HG03175 (cell line): Measurements from ENCODE around the gene HBEGF.

ENCODE experiments used
- ATAC-seq: cut with Tn5 transposase; IDR thresholded peaks from one replicate; pipeline ENCODE4 v1.9.1; 2021; ENCODE audit warnings: mild to moderate bottlenecking, moderate library complexity; ENCODE audit not compliant: unreplicated experiment

The HBEGF gene

GRCh38 chr5:140338336-140338735, 8.1 kb downstream of the HBEGF start:
- no peak for ATAC-seq

- no peak for ATAC-seq
Observed at GRCh38 chr5:140337880-140338279, 8.5 kb downstream of the HBEGF start.

DNA sequence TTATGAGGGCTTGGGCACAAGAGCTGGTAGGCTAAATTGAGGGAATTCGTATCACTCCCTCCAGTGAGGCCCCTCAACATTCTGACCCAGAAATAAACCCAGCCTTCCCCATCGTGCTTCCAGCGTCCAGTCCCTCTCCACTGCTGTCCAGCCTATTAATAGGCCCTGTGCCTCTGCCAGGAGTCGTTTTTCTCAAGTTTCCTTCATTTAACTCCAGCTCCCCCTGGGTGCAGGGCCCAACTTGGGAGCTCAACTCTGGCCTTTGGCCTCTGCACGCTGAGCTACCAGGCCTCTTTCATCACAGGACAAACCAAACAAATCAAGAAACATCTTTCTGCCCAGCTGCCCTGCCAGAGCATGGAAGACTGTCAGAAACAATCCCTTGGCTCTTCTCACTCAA, 10.0 kb downstream of the HBEGF start:
- ATAC-seq = no peak

GRCh38 chr5:140331638-140332037, 14.8 kb downstream of the HBEGF start:
- no peak for ATAC-seq

DNA sequence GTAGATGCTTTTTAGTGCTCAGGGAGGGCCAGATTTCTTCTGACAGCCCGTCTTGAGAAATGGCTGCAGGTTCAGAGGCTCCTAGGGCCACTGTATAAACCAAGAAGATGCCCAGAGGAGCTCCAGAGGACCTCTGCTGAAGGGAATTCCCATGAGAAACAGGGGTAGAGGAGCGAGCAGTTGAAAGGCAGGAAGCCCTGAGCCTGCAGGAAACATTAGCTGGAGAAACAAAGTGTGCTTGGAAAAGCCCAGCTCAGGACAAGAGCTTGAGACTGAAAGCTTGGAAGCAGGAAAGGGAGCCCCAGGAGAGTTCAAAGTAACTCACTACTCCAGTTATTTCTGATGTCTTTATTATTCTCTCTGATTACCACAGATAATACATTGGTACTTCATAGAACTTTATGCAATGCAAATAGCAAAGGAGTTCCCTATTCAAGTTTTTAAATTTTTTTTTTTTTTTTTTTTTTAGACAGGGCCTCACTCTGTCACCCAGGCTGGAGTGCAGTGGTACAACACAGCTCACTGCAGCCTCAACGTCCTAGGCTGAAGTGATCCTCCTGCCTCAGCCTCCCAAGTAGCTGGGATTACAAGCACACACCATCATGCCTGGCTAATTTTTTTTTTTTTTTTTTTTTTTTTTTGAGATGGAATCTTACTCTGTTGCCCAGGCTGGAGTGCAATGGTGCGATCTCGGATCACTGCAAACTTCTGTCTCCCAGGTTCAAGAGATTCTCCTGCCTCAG, 16.5 kb downstream of the HBEGF start:
- no peak for ATAC-seq

GRCh38 chr5:140328036-140328764, 18.2 kb downstream of the HBEGF start:
- ATAC-seq = no peak

- no peak for ATAC-seq
Observed at GRCh38 chr5:140327589-140327988, 18.8 kb downstream of the HBEGF start.

- no peak for ATAC-seq
Observed at GRCh38 chr5:140325486-140325885, 20.9 kb downstream of the HBEGF start.

GRCh38 chr5:140324617-140325241, 21.7 kb downstream of the HBEGF start:
- no peak for ATAC-seq

DNA sequence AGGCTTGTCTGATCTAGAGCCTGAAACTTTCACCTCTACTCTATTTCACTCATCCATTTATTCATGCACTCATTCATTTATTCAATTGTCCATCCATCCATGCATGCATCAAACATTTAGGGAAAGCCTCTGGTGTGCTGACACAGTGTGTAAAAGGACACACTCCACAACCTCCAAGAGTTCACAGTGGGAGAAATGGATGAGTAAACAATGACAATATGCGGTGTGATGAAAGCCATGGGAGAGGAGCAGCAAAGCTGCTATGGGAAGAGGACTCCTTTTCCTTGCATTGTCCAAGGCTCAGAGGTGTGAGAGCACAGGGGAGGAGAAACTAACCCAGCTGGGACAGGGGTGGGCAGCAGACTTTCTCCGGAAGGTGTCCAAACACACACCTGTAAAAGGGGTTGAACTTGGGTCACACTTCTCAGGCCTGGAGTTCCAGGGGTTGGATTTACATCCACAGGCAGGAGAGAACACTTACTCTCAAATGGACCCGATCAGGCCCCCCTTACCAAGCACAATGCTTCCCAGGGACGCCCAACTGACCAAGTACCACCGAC, 22.3 kb downstream of the HBEGF start:
- ATAC-seq = no peak

- no peak for ATAC-seq
Observed at GRCh38 chr5:140322751-140323731, 23.4 kb downstream of the HBEGF start.

GRCh38 chr5:140321796-140322195, 24.6 kb downstream of the HBEGF start:
- peak; percentile 78 for ATAC-seq

DNA sequence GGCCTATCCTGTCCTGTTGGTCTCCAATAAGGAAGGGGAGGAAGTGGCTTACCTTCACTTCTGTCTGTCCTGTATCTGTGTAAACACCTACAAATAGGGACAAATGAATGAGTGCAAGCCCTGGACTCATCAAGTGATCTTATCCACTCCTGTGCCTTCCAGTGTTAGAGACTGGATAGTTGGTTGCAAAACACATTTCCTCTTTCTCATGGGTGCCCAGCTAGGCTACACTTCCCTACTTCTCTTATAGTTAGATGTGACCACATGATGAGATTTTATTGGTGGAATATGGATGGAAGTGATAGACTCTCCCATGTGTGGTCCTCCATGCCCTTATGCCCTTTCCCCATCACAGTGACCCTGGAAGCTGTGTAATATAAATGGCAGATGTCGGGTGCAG, 26.6 kb downstream of the HBEGF start:
- no peak for ATAC-seq

DNA sequence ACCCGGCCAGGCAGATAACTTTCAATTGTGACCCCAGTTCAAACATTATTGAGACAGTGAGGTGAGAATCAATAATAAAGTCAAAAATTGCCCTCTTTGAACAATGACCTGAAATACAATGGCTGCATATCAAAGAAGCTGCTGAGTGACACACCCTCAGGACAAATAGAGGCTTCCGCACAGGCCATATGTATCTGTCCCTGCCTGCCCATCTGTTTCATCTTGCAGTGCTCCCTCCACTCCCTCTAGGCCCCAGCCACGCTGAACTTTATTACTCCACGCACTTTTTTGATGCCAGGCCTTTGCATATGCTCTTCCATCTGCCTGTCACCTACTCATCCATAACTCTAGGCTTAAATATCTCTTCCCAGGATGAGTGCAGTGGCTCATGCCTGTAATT, 27.6 kb downstream of the HBEGF start:
- ATAC-seq = no peak

DNA sequence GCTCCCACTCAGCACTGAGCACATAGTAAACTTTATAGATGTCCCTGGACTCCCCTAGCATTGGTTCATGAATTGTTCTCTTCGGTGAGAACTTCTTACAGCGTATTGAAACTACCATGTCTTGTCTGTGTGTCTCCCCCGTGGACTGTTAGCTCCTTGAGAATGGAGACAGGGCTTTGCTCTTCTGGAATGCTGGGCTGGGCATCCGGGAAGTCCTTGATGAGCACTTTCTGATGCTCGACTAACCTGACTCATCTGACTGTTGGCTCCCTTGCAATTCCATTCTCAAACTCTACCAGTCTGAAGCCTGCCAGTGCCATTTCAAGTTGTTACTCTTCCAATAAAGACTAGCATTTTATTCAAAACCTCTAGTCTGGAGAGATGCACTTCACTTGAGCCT, 28.5 kb downstream of the HBEGF start:
- ATAC-seq = no peak

GRCh38 chr5:140312791-140313189, 33.6 kb downstream of the HBEGF start:
- ATAC-seq = no peak

DNA sequence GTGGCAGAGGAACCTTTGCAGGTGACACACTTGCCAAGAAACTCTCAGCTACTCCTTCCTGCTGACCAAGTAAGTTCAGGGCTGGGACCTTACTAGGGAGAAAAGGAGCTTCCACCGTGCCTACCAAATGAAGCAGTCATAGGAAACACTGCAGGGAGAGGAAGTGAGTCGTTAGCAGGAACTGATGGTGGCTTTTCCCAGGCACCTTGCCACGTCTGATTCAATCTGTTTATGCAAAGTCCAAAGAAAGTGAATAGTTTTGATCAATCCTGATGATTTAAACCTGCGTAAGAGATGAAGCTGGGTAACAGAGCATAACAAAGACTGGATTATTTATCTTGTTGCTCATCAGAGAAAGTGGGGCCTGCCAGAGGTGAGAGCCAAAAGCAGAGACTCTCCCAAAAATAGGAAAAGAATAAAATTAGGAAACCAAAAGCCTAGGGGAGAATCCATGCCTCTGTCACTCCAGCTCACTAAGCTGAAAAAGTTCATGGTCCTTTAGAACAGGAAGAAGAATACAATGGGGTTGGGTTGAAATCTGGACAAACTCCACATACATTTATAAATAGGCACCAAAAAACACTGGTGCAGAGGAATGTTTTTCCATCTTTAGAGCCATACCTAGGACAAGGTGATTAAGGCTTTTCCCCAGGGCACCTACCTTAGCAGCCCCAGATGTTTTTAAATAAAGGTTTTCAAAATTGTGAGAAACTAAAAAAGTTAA, 34.2 kb downstream of the HBEGF start:
- no peak for ATAC-seq

GRCh38 chr5:140311011-140311467, 35.4 kb downstream of the HBEGF start:
- no peak for ATAC-seq

GRCh38 chr5:140310434-140310833, 36.0 kb downstream of the HBEGF start:
- ATAC-seq = no peak
